GM10266 (cell line): ENCODE measurements around the gene ESR2.

Experiments used
- DNase-seq: peaks from one replicate; pipeline ENCODE4 v3.0.0; 2012; ENCODE audit errors: extremely low spot score
- TF ChIP-seq, protein P1 (sequence below): IDR thresholded peaks from 2 replicates; pipeline ENCODE4 v1.5.1; 2012; ENCODE audit warnings: mild to moderate bottlenecking, low read depth; ENCODE audit not compliant: control insufficient read depth, insufficient read depth; ENCODE audit errors: missing control alignments

Gene ESR2

DNA sequence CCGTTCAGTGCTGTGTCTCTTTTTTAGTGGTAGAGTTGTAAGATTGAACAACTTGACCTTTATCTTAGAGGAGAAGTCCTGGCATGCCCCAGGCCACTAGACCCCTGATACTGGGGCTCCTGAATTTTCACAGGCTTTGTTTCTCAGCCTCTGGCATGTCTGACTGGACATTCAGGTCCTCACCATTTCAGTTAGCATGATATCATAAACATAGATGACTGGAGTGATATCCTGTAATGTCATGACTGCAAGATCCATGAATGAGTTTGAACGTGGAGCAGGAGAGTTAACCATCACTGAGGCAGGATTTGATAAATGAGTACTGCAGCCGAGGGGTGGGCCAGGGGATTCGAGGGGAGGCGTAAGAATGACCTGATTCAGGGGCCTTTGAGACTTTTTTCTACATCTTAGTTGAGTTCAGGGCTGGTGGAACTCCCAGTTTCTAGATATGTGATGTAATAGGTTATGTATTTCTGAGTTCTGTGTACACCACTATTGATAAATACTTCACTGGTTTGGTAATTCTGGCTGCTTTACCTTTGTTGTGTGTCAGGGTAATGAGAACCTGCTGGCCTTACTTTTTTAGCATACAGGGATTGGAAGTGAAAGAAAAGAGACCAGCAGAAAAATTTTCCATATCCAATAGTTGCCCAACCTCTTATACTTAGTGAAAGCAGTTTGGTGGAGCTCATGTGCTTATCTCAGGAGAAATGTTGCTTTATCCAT, 224.4 kb downstream of the ESR2 start:
- no peak for DNase-seq
- TF ChIP-seq, protein P1, sequence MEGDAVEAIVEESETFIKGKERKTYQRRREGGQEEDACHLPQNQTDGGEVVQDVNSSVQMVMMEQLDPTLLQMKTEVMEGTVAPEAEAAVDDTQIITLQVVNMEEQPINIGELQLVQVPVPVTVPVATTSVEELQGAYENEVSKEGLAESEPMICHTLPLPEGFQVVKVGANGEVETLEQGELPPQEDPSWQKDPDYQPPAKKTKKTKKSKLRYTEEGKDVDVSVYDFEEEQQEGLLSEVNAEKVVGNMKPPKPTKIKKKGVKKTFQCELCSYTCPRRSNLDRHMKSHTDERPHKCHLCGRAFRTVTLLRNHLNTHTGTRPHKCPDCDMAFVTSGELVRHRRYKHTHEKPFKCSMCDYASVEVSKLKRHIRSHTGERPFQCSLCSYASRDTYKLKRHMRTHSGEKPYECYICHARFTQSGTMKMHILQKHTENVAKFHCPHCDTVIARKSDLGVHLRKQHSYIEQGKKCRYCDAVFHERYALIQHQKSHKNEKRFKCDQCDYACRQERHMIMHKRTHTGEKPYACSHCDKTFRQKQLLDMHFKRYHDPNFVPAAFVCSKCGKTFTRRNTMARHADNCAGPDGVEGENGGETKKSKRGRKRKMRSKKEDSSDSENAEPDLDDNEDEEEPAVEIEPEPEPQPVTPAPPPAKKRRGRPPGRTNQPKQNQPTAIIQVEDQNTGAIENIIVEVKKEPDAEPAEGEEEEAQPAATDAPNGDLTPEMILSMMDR, result no peak

DNA sequence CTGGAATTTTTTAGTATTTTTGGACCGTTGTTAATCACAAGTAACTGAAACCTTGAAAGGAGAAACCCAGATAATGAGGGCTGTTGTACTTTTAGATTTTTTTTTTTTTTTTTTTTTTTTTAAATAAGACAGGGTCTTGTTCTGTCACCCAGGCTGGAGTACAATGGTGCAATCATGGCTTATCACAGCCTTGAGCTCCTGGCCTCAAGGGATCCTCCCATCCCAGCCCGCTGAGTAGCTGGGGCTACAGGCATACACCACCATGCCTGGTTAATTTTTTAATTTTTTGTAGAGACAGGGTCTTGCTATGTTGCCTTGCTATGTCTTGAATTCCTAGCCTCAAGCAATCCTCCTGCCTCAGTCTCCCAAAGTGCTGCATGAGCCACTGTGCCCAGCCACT, 229.7 kb downstream of the ESR2 start:
- TF ChIP-seq, protein P1, result no peak
- no peak for DNase-seq

DNA sequence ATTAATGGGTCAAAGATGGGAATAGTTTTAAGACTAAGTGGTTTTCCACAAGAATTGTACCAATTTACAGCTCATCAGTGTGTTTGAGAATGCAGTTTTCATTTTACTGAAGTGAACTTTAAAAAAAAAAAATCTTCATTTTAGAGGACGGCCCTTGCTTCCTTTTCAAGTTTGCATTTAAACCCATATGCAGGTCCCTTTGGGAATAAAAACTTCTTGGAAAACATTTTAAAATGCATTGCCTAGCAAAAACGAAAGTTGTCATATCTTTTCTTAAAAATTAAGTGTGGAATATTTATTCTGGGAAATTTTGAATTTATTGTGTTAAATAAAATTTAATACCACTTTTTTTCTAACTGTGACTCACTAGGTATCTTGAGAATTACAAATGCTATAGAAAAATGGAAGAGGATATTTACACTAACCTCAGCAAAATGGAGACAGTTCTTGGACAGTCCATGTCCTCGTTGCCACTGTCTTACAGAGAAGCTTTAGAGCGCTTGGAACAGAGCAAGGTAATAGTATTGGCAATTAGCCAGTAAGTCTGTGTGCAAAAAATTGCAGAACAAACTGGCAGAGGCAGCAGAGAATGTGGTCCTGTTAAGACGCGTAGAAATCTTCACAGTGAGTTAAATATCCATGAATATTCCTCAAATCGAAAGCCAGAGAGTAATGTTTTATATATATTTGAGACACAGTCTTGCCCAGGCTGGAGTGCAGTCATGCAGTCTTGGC, 231.6 kb downstream of the ESR2 start:
- DNase-seq, result no peak
- TF ChIP-seq, protein P1, result no peak

DNA sequence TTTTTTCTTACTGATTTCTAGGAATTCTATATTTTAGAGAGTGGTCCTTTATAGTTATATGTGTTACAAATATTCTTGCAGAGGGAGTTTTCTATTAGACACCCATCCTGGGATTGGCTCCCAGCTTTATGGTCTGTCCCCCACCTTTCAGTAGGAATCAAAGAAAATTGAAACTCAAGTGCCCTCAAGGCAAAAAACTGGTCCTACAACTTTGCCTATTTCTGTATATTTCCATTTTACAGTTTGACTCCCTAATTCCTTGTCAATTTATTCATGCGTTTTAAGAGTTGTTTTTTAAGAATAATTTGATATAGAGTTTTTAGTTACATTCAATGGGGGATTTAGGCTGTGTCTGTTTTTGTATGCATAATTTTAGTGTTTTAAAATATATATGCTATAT, 232.5 kb downstream of the ESR2 start:
- TF ChIP-seq, protein P1, result no peak
- no peak for DNase-seq

DNA sequence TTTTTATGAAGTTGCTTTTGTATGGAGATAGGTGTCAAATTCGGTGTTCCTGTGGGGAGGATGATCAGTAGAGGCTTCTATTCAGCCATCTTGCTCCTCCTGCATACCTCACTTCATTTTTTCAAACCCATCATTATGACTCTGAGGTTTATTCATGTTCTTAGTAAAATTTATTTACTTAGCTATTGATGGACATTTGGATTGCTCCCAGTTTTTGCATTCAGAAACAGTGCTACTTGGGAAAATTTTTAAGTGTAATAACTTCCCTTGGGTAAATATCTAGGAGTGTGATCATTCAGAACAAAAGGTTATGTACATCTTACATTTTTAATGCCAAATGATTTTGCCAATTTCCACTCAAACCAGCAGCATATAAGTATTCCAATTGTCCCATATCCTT, 233.1 kb downstream of the ESR2 start:
- no peak for DNase-seq
- TF ChIP-seq, protein P1, result no peak

DNA sequence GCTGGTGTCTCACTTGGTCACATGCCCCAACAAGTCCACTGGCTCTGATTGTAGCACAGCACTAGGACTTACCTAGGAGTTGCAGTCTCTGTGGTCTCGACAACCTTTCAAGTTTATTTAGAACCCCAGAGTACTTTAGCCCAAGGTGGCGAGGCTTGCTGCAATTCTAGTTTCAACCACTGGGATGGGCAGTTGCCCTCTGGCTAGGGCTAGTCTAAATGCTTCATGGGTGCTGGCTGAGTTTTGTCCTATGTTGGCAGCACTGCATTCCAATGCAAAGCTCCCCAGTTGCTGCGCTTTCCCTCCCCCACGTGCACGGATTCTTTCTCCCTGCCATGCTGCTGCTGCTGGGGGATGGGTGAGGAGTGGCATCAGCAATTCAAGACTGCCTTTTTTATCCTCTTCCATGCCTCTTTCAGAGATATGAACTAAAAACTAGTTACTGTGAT, 233.5 kb downstream of the ESR2 start:
- no peak for DNase-seq
- TF ChIP-seq, protein P1, result no peak

DNA sequence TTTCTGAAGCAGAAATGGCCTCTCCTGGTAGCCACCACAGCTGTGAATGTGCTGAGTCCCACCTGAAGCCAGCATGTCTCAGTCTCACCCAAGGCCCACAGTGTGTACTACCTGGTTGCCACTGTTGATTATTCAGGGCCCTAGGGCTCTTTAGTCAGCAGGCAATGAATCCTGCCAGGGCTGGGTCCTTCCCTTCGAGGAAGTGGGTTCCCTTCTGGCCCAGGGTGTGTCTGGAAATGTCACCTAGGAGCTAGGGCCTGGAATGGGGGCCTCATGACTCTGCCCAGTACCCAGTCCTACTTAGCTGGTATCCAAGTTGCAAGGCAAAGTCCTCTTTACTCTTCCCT, 234.0 kb downstream of the ESR2 start:
- TF ChIP-seq, protein P1, result no peak
- DNase-seq, result no peak
